HG02763 (cell line): ENCODE results near the gene RAD50.
"Not testable (repeated sequence)": the region's sequence is repeated elsewhere in the genome, so short reads cannot be mapped to it uniquely, and the experiment has no call there.

ENCODE experiments used
- ATAC-seq: cut with Tn5 transposase; IDR thresholded peaks from one replicate; pipeline ENCODE4 v1.9.1; 2021; ENCODE audit warnings: mild to moderate bottlenecking, moderate library complexity; ENCODE audit not compliant: unreplicated experiment

RAD50 gene

DNA sequence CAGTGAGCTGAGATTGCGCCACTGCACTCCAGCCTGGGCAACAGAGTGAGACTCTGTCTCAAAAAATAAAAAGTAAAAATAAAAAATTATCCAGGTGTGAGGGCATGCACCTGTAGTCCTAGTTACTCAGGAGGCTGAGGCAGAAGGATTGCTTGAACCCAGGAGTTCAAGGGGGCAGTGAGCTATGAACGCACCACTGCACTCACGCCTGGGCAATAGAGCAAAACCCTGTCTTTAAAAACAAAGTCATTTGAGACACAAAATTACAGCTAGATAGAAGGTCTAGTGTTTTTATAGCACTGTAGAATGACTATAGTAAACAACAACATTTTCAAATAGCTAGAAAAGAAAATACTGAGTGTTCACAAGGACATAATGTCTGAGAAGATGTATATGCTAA, 133.4 kb downstream of the RAD50 start:
- ATAC-seq, result no peak

DNA sequence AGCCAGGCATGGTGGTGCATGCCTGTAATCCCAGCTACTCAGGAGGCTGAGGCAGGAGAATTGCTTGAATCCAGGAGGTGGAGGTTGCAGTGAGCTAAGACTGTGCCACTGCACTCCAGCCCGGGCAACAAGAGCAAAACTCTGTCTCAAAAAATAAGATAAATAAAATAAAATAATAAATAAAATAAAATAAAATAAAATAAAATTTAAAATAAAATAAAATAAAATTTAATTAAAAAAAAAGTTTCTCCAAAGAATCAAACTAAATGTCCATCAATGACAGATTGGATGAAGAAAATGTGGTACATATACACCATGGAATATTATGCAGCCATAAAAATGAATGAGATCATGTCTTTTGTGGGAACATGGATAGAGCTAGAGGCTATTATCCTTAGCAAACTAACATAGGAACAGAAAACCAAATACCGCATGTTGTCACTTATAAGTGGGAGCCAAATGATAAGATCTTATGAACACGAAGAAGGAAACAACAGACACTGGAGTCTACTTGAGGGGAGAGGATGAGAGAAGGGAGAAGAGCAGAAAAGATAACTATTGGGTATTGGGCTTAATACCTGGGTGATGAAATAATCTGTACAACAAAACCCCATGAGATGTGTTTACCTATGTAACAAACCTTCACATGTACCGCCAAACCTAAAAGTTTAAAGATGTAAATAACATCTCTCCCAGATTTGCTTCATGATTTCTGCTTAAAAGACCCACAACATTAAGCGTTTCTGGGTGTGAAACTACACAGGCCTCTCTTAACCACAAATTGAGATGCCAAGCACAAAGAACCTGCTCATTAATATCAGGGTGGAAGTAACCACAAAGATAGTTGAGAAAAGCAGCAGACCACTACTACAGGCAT, 135.2 kb downstream of the RAD50 start:
- ATAC-seq, result not testable (repeated sequence)

DNA sequence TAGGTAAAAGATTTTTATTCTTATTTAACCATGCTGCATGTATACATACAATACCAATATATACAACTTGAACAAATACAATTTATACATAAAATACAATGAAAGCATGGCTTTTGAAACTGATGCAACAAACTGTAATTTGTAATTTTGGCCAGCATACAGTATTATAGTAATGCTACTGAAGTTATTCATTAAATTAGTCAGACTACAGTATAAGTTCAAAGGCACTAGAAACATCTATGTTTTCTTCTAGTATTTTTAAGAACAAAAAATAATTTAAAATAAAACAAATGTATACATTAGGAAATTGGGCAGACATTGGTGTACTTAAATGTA, 135.8 kb downstream of the RAD50 start:
- ATAC-seq, result no peak
